K562 (cell line): ENCODE data around the gene RAD1. TPM values are rescaled to one million over a fixed set of nuclear protein-coding genes. Genes with fewer than 3 reads are reported as not detected.

ENCODE experiments used
- ATAC-seq: fragments of 200-7000 bp; cut with Tn5 transposase; 3 replicates; pipeline ENCODE4 v1.9.1; 2020; ENCODE audit warnings: moderate library complexity
- BruUV-seq: library from RNA; stranded (reverse); fragments of 400-500 nt; replicated peaks from 2 replicates; lab custom pipeline; 2021; lab: Mats Ljungman, UMichigan
- CTCF ChIA-PET: fragments of 300-600 bp; formaldehyde crosslinking; extraction: SDS; loops from one replicate; lab custom pipeline; 2021; ENCODE audit warnings: low intra/inter-chr PET ratio; lab: Yijun Ruan, JAX
- POLR2A ChIA-PET: fragments of 300-600, 350-650 bp; sonication (Branson Sonifier 250); formaldehyde crosslinking; extraction: SDS; loops from one replicate; lab custom pipeline; 2021; ENCODE audit warnings: antibody characterized with exemption, inconsistent platforms; lab: Yijun Ruan, JAX
- DNase-seq, 4 experiments: peaks; one replicate each; pipeline versions ENCODE4 v3.0.0 to v3.0.0-alpha.2; 2011 to 2018; ENCODE audit warnings: low spot score in 3 of 4, mixed read lengths in 3 of 4; ENCODE audit errors: extremely low read depth in 1 of 4
- FAIRE-seq: peaks from 2 replicates; lab custom pipeline; 2011; peaks lifted over from hg19 to GRCh38; lab: Jason Lieb, UNC
- H2AFZ ChIP-seq: 2 replicates; pipeline ENCODE4 v1.6.0; 2011; ENCODE audit warnings: low read depth, low read length, control low read depth, inconsistent platforms
- H3K27ac ChIP-seq: fragments of 200-600 bp; 3 replicates; pipeline ENCODE4 v1.8.0; 2011; ENCODE audit warnings: low read depth, mild to moderate bottlenecking, control low read depth, inconsistent platforms, low read length, moderate library complexity, mixed read lengths; ENCODE audit errors: extremely low read depth
- H3K27me3 ChIP-seq, 2 experiments: fragments of 300-600 bp in 1 of 2; 2 replicates in 1 of 2; 3 replicates in 1 of 2; pipeline versions ENCODE4 v1.6.0 to v1.8.0; 2011; ENCODE audit warnings: inconsistent platforms in 2 of 2, low read length in 2 of 2, mild to moderate bottlenecking in 1 of 2, mixed read lengths in 1 of 2, moderate library complexity in 1 of 2; ENCODE audit not compliant: control insufficient read depth in 2 of 2, insufficient read depth in 2 of 2
- H3K36me3 ChIP-seq: fragments of 300-600 bp; 3 replicates; pipeline ENCODE4 v1.8.0; 2011; ENCODE audit warnings: mild to moderate bottlenecking, low read length, inconsistent platforms; ENCODE audit not compliant: control insufficient read depth, insufficient read depth
- H3K4me1 ChIP-seq, 2 experiments: fragments of 200-600 bp in 1 of 2; replicated peaks in 1 of 2; 2 replicates in 1 of 2; 3 replicates in 1 of 2; pipeline versions ENCODE4 v1.5.1 to v1.8.0; 2011; ENCODE audit warnings: inconsistent platforms in 2 of 2, low read length in 2 of 2, mild to moderate bottlenecking in 1 of 2, mixed read lengths in 1 of 2, moderate library complexity in 1 of 2; ENCODE audit not compliant: control insufficient read depth in 2 of 2, insufficient read depth in 2 of 2
- H3K4me2 ChIP-seq: 2 replicates; pipeline ENCODE4 v1.6.1; 2011; ENCODE audit warnings: low read length, control low read depth, inconsistent platforms, mixed read lengths; ENCODE audit not compliant: insufficient read depth
- H3K4me3 ChIP-seq: fragments of 200-600 bp; sonication (generic), shearing (Covaris generic); 2 replicates; pipeline ENCODE4 v1.5.1; 2016; ENCODE audit warnings: control low read depth, inconsistent platforms
- H3K79me2 ChIP-seq: fragments of 200-600 bp; 3 replicates; pipeline ENCODE4 v1.8.0; 2011; ENCODE audit warnings: low read length, inconsistent platforms; ENCODE audit not compliant: control insufficient read depth, insufficient read depth
- H3K9ac ChIP-seq, 2 experiments: 2 replicates each; pipeline versions ENCODE4 v1.6.0 to v1.6.1; 2011; ENCODE audit warnings: low read depth in 2 of 2, low read length in 2 of 2, control low read depth in 1 of 2, inconsistent platforms in 1 of 2, mild to moderate bottlenecking in 1 of 2, mixed read lengths in 1 of 2; ENCODE audit not compliant: insufficient read depth in 1 of 2
- H3K9me1 ChIP-seq: one replicate; pipeline ENCODE4 v1.6.0; 2011; ENCODE audit warnings: inconsistent platforms, mild to moderate bottlenecking, low read length, moderate library complexity; ENCODE audit not compliant: control insufficient read depth, insufficient read depth
- H3K9me3 ChIP-seq: replicated peaks from 2 replicates; pipeline ENCODE4 v1.5.1; 2011; ENCODE audit warnings: low read depth, low read length, inconsistent platforms; ENCODE audit not compliant: control insufficient read depth, insufficient read depth
- H4K20me1 ChIP-seq: replicated peaks from 2 replicates; pipeline ENCODE4 v1.6.1; 2011; ENCODE audit warnings: low read length, inconsistent platforms, mixed read lengths; ENCODE audit not compliant: control insufficient read depth, insufficient read depth
- C11orf30 ChIP-seq: fragments of 450-650 bp; IDR thresholded peaks from 2 replicates; pipeline ENCODE4 v1.6.1; 2016; ENCODE audit warnings: low read depth, mild to moderate bottlenecking
- MAFF ChIP-seq: IDR thresholded peaks from 2 replicates; pipeline ENCODE4 v1.6.1; 2012; ENCODE audit warnings: low read length, improper control_type of control experiment
- MAFG ChIP-seq: fragments of 450-650 bp; conservative IDR thresholded peaks from 2 replicates; pipeline ENCODE4 v1.6.1; 2016; ENCODE audit warnings: missing genetic modification characterization, missing compliant biosample characterization
- MAFK ChIP-seq: IDR thresholded peaks from 2 replicates; pipeline ENCODE4 v1.6.1; 2011; ENCODE audit warnings: low read length, improper control_type of control experiment
- ZNF316 ChIP-seq: fragments of 450-650 bp; IDR thresholded peaks from 2 replicates; pipeline ENCODE4 v1.6.1; 2016
- WGBS: fragments of 100-300 bp; shearing (Covaris generic); methylation state at CpG from one replicate; pipeline ENCODE4 v1.1.6; 2016; ENCODE audit warnings: low coverage, mixed read lengths; ENCODE audit not compliant: insufficient coverage; ENCODE audit errors: missing lambda C conversion rate; 5-methylcytosine and 5-hydroxymethylcytosine counted together
- in situ Hi-C: fragments of 300-500 bp; cut with MboI; formaldehyde crosslinking; loops from 4 replicates; pipeline ENCODE4 v1.15.0; 2018; ENCODE audit warnings: inconsistent platforms, mixed read lengths
- intact Hi-C: fragments of 100-400 bp; cut with micrococcal nuclease; formaldehyde crosslinking; loops from 2 replicates; pipeline ENCODE4 v1.14.2; 2022
- polyA plus RNA-seq, 8 experiments: library from polyadenylated mRNA; depleted of rRNA in 4 of 8; stranded (reverse) in 5 of 8; unstranded in 3 of 8; fragments of >200 nt; fragmentation: Nextera tagmentation in 2 of 8; fragmentation: Illumina TruSeq in 1 of 8; extraction: Ambion mirVana in 2 of 8; extraction: Trizol in 1 of 8; gene quantifications; 2 replicates each; pipeline versions ENCODE4 v1.2.1 to v1.2.3, GENCODE V29; 2011 to 2014; ENCODE audit warnings: inconsistent platforms in 1 of 8, missing spikeins in 1 of 8
- total RNA-seq, 7 experiments: library from RNA; depleted of rRNA in 6 of 7; stranded (reverse); fragments of >200 nt in 6 of 7; fragmentation: Illumina TruSeq in 2 of 7; extraction: Trizol in 2 of 7; gene quantifications; 2 replicates each; pipeline versions ENCODE4 v1.2.1 to v1.2.3, GENCODE V29; 2011 to 2021; ENCODE audit warnings: low replicate concordance in 1 of 7
- TF ChIP-seq, protein P1 (sequence below), 3 experiments: IDR thresholded peaks in 2 of 3; conservative IDR thresholded peaks in 1 of 3; 2 replicates each; pipeline ENCODE4 v1.5.1; 2011 to 2012; ENCODE audit warnings: low read length in 3 of 3, mild to moderate bottlenecking in 3 of 3, control low read depth in 2 of 3, improper control_type of control experiment in 1 of 3, inconsistent platforms in 1 of 3, low read depth in 1 of 3, mixed read lengths in 1 of 3, moderate library complexity in 1 of 3; ENCODE audit not compliant: insufficient read depth in 2 of 3
- TF ChIP-seq, protein P2 (sequence below): fragments of 250-450 bp; sonication (Bioruptor Pico); IDR thresholded peaks from 2 replicates; pipeline ENCODE4 v1.5.0; 2020; ENCODE audit warnings: mild to moderate bottlenecking

RAD1 gene
- total and polyA plus RNA-seq, 9 of the 15 experiments (the other 6 are each of a cell fraction or from before 2014, with no cell fraction given): 44.5 to 148 (median 60.8) TPM

DNA sequence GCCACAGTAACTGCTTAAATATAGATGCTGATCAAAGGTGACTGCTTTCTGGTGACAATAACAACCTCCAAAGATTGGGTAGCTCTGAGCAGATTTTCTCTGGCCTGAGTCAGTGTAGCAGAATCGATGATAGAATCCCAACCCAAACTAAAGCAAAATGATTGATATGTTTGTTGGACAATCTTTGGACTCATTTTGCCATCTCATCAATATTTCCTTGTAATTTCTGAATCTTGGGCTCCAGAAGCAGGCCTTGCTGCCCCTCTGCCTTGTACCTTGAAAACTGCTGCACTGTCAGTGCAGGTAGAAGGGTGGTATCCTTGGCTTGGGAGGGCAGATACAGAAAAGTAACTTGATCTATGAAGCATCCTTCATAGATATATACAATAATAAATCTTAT, 57.4 kb downstream of the RAD1 start:
- ATAC-seq (no peak), FAIRE-seq (no peak), DNase-seq (no peak)
- Histone ChIP-seq H2AFZ (no peak overlapping the region), H3K9ac (no peak overlapping the region), H3K36me3 (no peaks in the 10 kb centered on the region), H3K9me1 (no peaks in the 10 kb centered on the region), H3K4me1 (no peaks in the 10 kb centered on the region; a peak in 1 of 5 replicates), H4K20me1 (no peaks in the 10 kb centered on the region), H3K27ac (no peak overlapping the region), H3K9me3 (no peaks in the 10 kb centered on the region), H3K27me3 (no peaks in the 10 kb centered on the region), H3K4me3 (no peak overlapping the region), H3K4me2 (no peak overlapping the region), H3K79me2 (no peaks in the 10 kb centered on the region)
- no TSS peak for BruUV-seq
- POLR2A ChIA-PET: no interaction called here
- intact Hi-C loops: no loop called here
- CTCF ChIA-PET: no interaction called here
- peak; percentile 63 for TF ChIP-seq MAFG (tag)
- TF ChIP-seq C11orf30: peak; percentile 76; the same call in 1 of the 2 replicates
- TF ChIP-seq ZNF316: peak; percentile 82
- peak; percentile 54 for TF ChIP-seq MAFF
- peak; percentile 43 for TF ChIP-seq MAFK
- TF ChIP-seq, protein P1, sequence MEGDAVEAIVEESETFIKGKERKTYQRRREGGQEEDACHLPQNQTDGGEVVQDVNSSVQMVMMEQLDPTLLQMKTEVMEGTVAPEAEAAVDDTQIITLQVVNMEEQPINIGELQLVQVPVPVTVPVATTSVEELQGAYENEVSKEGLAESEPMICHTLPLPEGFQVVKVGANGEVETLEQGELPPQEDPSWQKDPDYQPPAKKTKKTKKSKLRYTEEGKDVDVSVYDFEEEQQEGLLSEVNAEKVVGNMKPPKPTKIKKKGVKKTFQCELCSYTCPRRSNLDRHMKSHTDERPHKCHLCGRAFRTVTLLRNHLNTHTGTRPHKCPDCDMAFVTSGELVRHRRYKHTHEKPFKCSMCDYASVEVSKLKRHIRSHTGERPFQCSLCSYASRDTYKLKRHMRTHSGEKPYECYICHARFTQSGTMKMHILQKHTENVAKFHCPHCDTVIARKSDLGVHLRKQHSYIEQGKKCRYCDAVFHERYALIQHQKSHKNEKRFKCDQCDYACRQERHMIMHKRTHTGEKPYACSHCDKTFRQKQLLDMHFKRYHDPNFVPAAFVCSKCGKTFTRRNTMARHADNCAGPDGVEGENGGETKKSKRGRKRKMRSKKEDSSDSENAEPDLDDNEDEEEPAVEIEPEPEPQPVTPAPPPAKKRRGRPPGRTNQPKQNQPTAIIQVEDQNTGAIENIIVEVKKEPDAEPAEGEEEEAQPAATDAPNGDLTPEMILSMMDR (IDR thresholded peaks at IDR 0.05 in 2 of 3, conservative IDR thresholded peaks at IDR 0.05 in 1 of 3; ENCODE audit: insufficient read depth in 2 of 3, low read depth in 1 of 3, low read length in 3 of 3): no peak
- TF ChIP-seq, protein P2, sequence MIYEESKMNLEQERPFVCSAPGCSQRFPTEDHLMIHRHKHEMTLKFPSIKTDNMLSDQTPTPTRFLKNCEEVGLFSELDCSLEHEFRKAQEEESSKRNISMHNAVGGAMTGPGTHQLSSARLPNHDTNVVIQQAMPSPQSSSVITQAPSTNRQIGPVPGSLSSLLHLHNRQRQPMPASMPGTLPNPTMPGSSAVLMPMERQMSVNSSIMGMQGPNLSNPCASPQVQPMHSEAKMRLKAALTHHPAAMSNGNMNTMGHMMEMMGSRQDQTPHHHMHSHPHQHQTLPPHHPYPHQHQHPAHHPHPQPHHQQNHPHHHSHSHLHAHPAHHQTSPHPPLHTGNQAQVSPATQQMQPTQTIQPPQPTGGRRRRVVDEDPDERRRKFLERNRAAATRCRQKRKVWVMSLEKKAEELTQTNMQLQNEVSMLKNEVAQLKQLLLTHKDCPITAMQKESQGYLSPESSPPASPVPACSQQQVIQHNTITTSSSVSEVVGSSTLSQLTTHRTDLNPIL (CRISPR knock-in tag): no peak
- in situ Hi-C loops: no loop called here
- WGBS: 19% methylated on average over 1 of the region's 1 CpG
